Suprapubic skin (tissue), 4 donors: ENCODE results near the gene NCK2. TPM values are rescaled to one million over a fixed set of nuclear protein-coding genes. Genes with fewer than 3 reads are reported as not detected.
"Not testable (repeated sequence)": the region's sequence is repeated elsewhere in the genome, so short reads cannot be mapped to it uniquely, and the experiment has no call there.

Experiments
- DNase-seq, 2 donors: peaks; one replicate each; pipeline ENCODE4 v3.0.0-alpha.2; 2019; ENCODE audit warnings: low spot score in 2 of 2
- H3K27ac ChIP-seq: fragments of 200-600 bp; sonication (generic); one replicate; pipeline ENCODE4 v1.5.1; 2019
- H3K27me3 ChIP-seq: fragments of 200-600 bp; sonication (generic); one replicate; pipeline ENCODE4 v1.5.1; 2019
- H3K36me3 ChIP-seq: fragments of 200-600 bp; sonication (generic); one replicate; pipeline ENCODE4 v1.5.1; 2019
- H3K4me1 ChIP-seq: fragments of 200-600 bp; sonication (generic); one replicate; pipeline ENCODE4 v1.5.1; 2019
- H3K4me3 ChIP-seq: fragments of 200-600 bp; sonication (generic); one replicate; pipeline ENCODE4 v1.5.1; 2019; ENCODE audit warnings: mild to moderate bottlenecking
- H3K9me3 ChIP-seq: fragments of 200-600 bp; sonication (generic); one replicate; pipeline ENCODE4 v1.5.1; 2019
- EP300 ChIP-seq: sonication (generic); formaldehyde crosslinking; IDR thresholded peaks from one replicate; pipeline ENCODE4 v1.6.1; 2017; ENCODE audit warnings: antibody characterized with exemption
- POLR2A ChIP-seq, 2 donors: fragments of 450-650 bp; IDR thresholded peaks; one replicate each; pipeline ENCODE4 v1.6.1; 2017; ENCODE audit warnings: antibody characterized with exemption in 2 of 2, mild to moderate bottlenecking in 2 of 2, moderate library complexity in 2 of 2
- POLR2AphosphoS5 ChIP-seq, 3 donors: sonication (generic); formaldehyde crosslinking; IDR thresholded peaks; one replicate each; pipeline ENCODE4 v1.6.1; 2017; ENCODE audit warnings: antibody characterized with exemption in 3 of 3
- WGBS: methylation state at CpG from one replicate; pipeline ENCODE4 v1.1.5; 2018; 5-methylcytosine and 5-hydroxymethylcytosine counted together
- total RNA-seq, 4 donors: library from RNA; depleted of rRNA; stranded (reverse); fragments of >200 nt; gene quantifications; one replicate each; pipeline ENCODE4 v1.1.0, GENCODE V29; 2016
- TF ChIP-seq, protein P1 (sequence below), 2 donors: fragments of 200-600 bp in 1 of 2; fragments of 450-650 bp in 1 of 2; sonication (generic) in 1 of 2; IDR thresholded peaks; one replicate each; pipeline ENCODE4 v1.5.1; 2016 to 2019; ENCODE audit warnings: antibody characterized with exemption in 2 of 2, mild to moderate bottlenecking in 1 of 2, moderate library complexity in 1 of 2

The NCK2 gene
- total RNA-seq, 4 donors from 2014 or later, result 40.1 to 59.4 (median 49.2) TPM

DNA sequence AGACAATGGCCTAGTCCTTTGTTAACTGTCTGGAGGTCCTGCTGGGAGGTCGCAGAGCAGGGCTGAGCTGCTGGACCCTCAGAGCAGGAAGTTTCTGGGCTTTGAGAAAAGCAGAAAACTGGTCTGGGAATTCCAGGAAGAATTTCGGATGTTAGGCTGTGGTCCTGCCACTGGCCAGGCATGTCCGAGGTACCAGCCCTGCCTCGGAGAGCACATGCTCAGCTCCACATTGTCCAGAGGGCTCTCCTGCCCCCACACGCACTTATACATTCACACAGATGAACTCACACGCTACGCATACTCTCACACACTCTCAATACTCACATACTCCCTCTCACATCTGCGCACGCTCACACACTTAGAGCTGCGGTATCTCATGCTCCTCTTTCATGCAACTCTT is 146.1 kb downstream of the NCK2 start:
- TF ChIP-seq POLR2A (IDR thresholded peaks at IDR 0.05), result no peak
- TF ChIP-seq EP300, result no peak
- no peak for TF ChIP-seq POLR2AphosphoS5 (IDR thresholded peaks at IDR 0.05)
- TF ChIP-seq, protein P1, sequence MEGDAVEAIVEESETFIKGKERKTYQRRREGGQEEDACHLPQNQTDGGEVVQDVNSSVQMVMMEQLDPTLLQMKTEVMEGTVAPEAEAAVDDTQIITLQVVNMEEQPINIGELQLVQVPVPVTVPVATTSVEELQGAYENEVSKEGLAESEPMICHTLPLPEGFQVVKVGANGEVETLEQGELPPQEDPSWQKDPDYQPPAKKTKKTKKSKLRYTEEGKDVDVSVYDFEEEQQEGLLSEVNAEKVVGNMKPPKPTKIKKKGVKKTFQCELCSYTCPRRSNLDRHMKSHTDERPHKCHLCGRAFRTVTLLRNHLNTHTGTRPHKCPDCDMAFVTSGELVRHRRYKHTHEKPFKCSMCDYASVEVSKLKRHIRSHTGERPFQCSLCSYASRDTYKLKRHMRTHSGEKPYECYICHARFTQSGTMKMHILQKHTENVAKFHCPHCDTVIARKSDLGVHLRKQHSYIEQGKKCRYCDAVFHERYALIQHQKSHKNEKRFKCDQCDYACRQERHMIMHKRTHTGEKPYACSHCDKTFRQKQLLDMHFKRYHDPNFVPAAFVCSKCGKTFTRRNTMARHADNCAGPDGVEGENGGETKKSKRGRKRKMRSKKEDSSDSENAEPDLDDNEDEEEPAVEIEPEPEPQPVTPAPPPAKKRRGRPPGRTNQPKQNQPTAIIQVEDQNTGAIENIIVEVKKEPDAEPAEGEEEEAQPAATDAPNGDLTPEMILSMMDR (IDR thresholded peaks at IDR 0.05), result no peak

GRCh38 chr2:105893011-105893995 is 148.6 kb downstream of the NCK2 start:
- Histone ChIP-seq H3K27ac (no peak overlapping the region), H3K36me3 (peaks cover 30% of the 10 kb centered on the region)
- TF ChIP-seq POLR2AphosphoS5 (IDR thresholded peaks at IDR 0.05), result no peak
- no peak for TF ChIP-seq EP300
- TF ChIP-seq, protein P1 (IDR thresholded peaks at IDR 0.05), result no peak
- no peak for TF ChIP-seq POLR2A (IDR thresholded peaks at IDR 0.05)

More for the DNA sequence above, 146.1 kb downstream of the NCK2 start:
- H3K4me1 ChIP-seq, result peaks cover 20% of the 10 kb centered on the region
- no peaks in the 10 kb centered on the region for H3K27me3 ChIP-seq
- no peak for DNase-seq
- WGBS, result 95% methylated on average over 10 of the region's 10 CpGs
- H3K4me3 ChIP-seq, result no peak overlapping the region
- peaks cover 30% of the 10 kb centered on the region for H3K36me3 ChIP-seq
- H3K9me3 ChIP-seq, result peaks cover 5% of the 10 kb centered on the region
- H3K27ac ChIP-seq, result no peak overlapping the region

DNA sequence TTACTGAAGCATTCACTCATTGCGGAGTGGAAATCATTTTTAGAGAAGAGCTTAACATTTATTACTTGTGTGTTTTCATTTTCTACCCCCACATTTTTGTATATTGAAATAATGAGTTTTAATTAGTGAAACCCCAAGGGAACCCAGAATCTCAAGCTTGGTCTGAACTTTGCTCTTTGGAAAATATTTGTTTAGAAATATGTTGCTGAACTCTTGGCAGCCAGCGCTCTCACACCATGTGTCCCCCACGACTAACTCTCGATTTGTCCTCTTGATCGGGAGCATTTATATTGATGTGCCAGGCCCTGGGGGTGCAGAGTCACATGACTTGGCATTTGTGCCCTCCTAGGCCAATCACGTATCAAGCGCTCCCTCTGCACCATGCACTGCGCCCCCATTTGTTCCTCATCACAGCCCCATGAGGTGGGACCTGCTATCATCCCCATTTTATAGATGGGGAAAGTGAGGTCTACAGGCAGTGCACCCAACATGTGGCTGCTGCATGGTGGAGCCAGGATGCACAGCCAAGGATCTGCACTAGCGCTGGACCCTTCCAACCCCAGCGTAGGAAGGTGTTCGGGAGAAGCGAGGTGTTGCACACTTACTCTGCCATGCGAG is 149.7 kb downstream of the NCK2 start:
- H3K9me3 ChIP-seq, result peaks cover 14% of the 10 kb centered on the region
- DNase-seq, result no peak
- H3K27me3 ChIP-seq, result no peaks in the 10 kb centered on the region
- H3K4me3 ChIP-seq, result no peak overlapping the region
- TF ChIP-seq POLR2AphosphoS5 (IDR thresholded peaks at IDR 0.05) (no peak), EP300 (no peak), POLR2A (IDR thresholded peaks at IDR 0.05) (no peak)
- TF ChIP-seq, protein P1 (IDR thresholded peaks at IDR 0.05), result no peak
- no peak overlapping the region for H3K27ac ChIP-seq
- peaks cover 9% of the 10 kb centered on the region for H3K4me1 ChIP-seq
- WGBS, result 87% methylated on average over 13 of the region's 13 CpGs
- peaks cover 27% of the 10 kb centered on the region for H3K36me3 ChIP-seq

More at GRCh38 chr2:105893011-105893995, 148.6 kb downstream of the NCK2 start:
- H3K27me3 ChIP-seq, result no peaks in the 10 kb centered on the region
- 94% methylated on average over 44 of the region's 51 CpGs for WGBS
- H3K9me3 ChIP-seq, result peaks cover 14% of the 10 kb centered on the region
- no peak for DNase-seq
- H3K4me1 ChIP-seq, result peaks cover 9% of the 10 kb centered on the region
- no peak overlapping the region for H3K4me3 ChIP-seq

DNA sequence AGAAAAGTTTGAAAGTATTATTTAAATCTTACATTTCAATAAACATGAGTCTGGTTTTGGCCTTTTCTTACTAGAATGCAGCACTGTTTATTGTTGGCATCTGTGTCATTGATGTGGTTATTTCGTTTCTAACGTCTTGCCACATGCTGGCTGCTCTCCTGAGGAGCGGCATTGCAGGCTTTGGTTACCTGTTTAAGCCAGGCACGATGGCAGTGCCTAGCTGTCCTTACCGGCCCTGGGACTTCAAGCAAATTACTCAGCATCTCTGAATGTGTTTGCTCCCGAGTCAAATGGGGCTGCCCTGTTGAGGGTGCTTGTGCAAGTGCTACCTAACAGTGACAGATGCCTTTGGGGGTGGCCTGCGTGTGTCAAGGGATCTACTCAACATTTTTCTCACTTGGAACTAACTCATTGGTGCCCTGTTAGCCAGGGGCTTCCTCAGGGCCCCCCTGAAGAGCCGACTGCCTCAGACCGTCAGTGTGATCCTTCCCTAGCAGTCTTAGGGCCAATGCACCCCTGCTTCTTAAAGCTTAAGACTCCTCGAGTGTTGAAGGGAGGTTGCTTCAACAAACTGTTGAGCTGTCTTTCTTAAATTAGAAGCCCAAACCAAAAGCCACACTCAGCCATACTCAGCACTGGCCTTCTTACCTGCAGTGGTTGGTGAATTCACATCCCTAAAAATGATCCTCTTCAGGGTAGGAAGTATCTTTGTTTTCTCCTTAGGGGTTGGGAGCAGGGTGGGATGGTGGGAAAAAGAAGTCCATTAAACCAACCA is 151.5 kb downstream of the NCK2 start:
- peaks cover 27% of the 10 kb centered on the region for H3K36me3 ChIP-seq
- H3K9me3 ChIP-seq, result peaks cover 21% of the 10 kb centered on the region
- whole genome bisulfite sequencing, result 80% methylated on average over 10 of the region's 10 CpGs
- no peak for DNase-seq
- H3K27me3 ChIP-seq, result no peaks in the 10 kb centered on the region
- no peak overlapping the region for H3K27ac ChIP-seq
- TF ChIP-seq POLR2AphosphoS5 (IDR thresholded peaks at IDR 0.05), result no peak
- TF ChIP-seq EP300, result no peak
- no peak overlapping the region for H3K4me3 ChIP-seq
- H3K4me1 ChIP-seq, result no peaks in the 10 kb centered on the region

GRCh38 chr2:105896765-105897163 is 152.1 kb downstream of the NCK2 start:
- 96% methylated on average over 4 of the region's 4 CpGs for WGBS

DNA sequence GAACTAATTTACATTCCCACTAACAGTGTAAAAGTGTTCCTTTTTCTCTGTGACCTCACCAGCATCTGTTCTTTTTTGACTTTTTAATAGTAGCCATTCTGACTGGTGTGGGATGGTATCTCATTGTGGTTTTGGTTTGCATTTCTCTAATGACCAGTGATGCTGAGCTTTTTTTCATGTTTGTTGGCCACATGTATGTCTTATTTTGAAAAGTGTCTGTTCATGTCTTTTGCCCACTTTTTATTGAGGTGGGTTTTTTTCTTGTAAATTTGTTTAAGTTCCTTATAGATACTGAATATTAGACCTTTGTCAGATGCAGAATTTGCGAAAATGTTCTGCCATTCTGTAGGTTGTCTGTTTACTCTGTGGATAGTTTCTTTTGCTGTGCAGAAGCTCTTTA is 153.0 kb downstream of the NCK2 start:
- not testable (repeated sequence) for H3K27ac ChIP-seq
- whole genome bisulfite sequencing, result 100% methylated on average over 1 of the region's 1 CpG

More at GRCh38 chr2:105896765-105897163, 152.1 kb downstream of the NCK2 start:
- DNase-seq, result no peak
- peaks cover 27% of the 10 kb centered on the region for H3K36me3 ChIP-seq
- TF ChIP-seq POLR2A (IDR thresholded peaks at IDR 0.05) (no peak), POLR2AphosphoS5 (IDR thresholded peaks at IDR 0.05) (no peak), EP300 (no peak)
- TF ChIP-seq, protein P1 (IDR thresholded peaks at IDR 0.05), result no peak
- no peaks in the 10 kb centered on the region for H3K4me1 ChIP-seq
- no peak overlapping the region for H3K4me3 ChIP-seq
- H3K27me3 ChIP-seq, result no peaks in the 10 kb centered on the region
- H3K9me3 ChIP-seq, result peaks cover 21% of the 10 kb centered on the region
- H3K27ac ChIP-seq, result no peak overlapping the region

More for the DNA sequence above, 153.0 kb downstream of the NCK2 start:
- H3K4me3 ChIP-seq, H3K4me1 ChIP-seq, DNase-seq, H3K27me3 ChIP-seq: not testable (repeated sequence)
- peaks cover 25% of the 10 kb centered on the region for H3K36me3 ChIP-seq
- H3K9me3 ChIP-seq, result peaks cover 21% of the 10 kb centered on the region
